A204.1 (cell line): ENCODE data around the gene ADARB1.

ENCODE experiments used
- FAIRE-seq: peaks from 2 replicates; lab custom pipeline; 2012; peaks lifted over from hg19 to GRCh38; lab: Jason Lieb, UNC

The ADARB1 gene

GRCh38 chr21:45039317-45040156 lies 34.8 kb upstream of the ADARB1 start:
- no peak for FAIRE-seq

GRCh38 chr21:45040157-45040711 lies 34.1 kb upstream of the ADARB1 start:
- FAIRE-seq: no peak

- no peak for FAIRE-seq
These were observed 33.6 kb upstream of the ADARB1 start for GRCh38 chr21:45040739-45041138.

GRCh38 chr21:45041351-45041805 lies 33.0 kb upstream of the ADARB1 start:
- FAIRE-seq: no peak

- no peak for FAIRE-seq
These were observed 32.3 kb upstream of the ADARB1 start for GRCh38 chr21:45041984-45042663.

- FAIRE-seq: no peak
These were observed 31.7 kb upstream of the ADARB1 start for GRCh38 chr21:45042664-45043161.

GRCh38 chr21:45043541-45044020 lies 30.8 kb upstream of the ADARB1 start:
- FAIRE-seq: no peak

- no peak for FAIRE-seq
These were observed 28.9 kb upstream of the ADARB1 start for GRCh38 chr21:45045481-45045880.

- no peak for FAIRE-seq
These were observed 27.1 kb upstream of the ADARB1 start for GRCh38 chr21:45047257-45047656.

GRCh38 chr21:45048026-45048698 lies 26.2 kb upstream of the ADARB1 start:
- FAIRE-seq: no peak

GRCh38 chr21:45048968-45049367 lies 25.4 kb upstream of the ADARB1 start:
- no peak for FAIRE-seq

GRCh38 chr21:45049714-45050344 lies 24.6 kb upstream of the ADARB1 start:
- FAIRE-seq: no peak

GRCh38 chr21:45050345-45050796 lies 24.0 kb upstream of the ADARB1 start:
- FAIRE-seq: no peak

- FAIRE-seq: no peak
These were observed 23.4 kb upstream of the ADARB1 start for GRCh38 chr21:45050797-45051489.

GRCh38 chr21:45051580-45052434 lies 22.6 kb upstream of the ADARB1 start:
- no peak for FAIRE-seq

GRCh38 chr21:45052960-45053359 lies 21.4 kb upstream of the ADARB1 start:
- FAIRE-seq: no peak

GRCh38 chr21:45053561-45054226 lies 20.7 kb upstream of the ADARB1 start:
- FAIRE-seq: no peak

GRCh38 chr21:45054227-45054926 lies 20.0 kb upstream of the ADARB1 start:
- FAIRE-seq: no peak
